Colonic mucosa (tissue), 2 donors: ENCODE measurements around the gene IDUA. TPM values are rescaled to one million over a fixed set of nuclear protein-coding genes. Genes with fewer than 3 reads are reported as not detected.

Source experiments
- total RNA-seq, 2 donors: library from RNA; stranded (reverse); fragmentation: NEBNext Ultra II Directional in 1 of 2; extraction: Animal tissue kit (Norgen Biotek cat#: 25700) in 1 of 2; gene quantifications; one replicate each; pipeline ENCODE4 v1.2.1, GENCODE V29; 2021
- donor health status: DM: no; HTN: no; CAD: no.
- donor health status: DM: no; HTN: no; CAD: no.

The IDUA gene
- total RNA-seq, 2 donors from 2014 or later = 18.8 to 22.4 TPM

Other genes with a start within 250 kb of the IDUA start
- gene CPLX1, start 160.9 kb upstream of the IDUA start, total RNA-seq = 10 to 100 TPM in 1 of 2 donors, 1 to 10 TPM in 1; 2.7 to 16.5 TPM
- 100 to 1,000 TPM; 198 to 266 TPM for gene GAK, start 54.7 kb upstream of the IDUA start, total RNA-seq
- 10 to 100 TPM; 17.7 to 30.2 TPM for gene TMEM175, start 54.6 kb upstream of the IDUA start, total RNA-seq
- gene DGKQ, start 13.5 kb upstream of the IDUA start, total RNA-seq = 10 to 100 TPM; 39.4 to 68.2 TPM
- 1 to 10 TPM in 1 of 2 donors, under 1 TPM in 1; 0.77 to 3.8 TPM for gene SLC26A1, start 6.4 kb downstream of the IDUA start, total RNA-seq
- 10 to 100 TPM; 16.0 to 34.7 TPM for gene FGFRL1, start 24.6 kb downstream of the IDUA start, total RNA-seq
- gene RNF212, start 126.5 kb downstream of the IDUA start, total RNA-seq = 1 to 10 TPM; 2.3 to 2.5 TPM
- 10 to 100 TPM; 22.0 to 22.4 TPM for gene SPON2, start 185.5 kb downstream of the IDUA start, total RNA-seq